ENCODE results near the gene TRANK1.

GRCh38 chr3:36943601-36944000, 1.3 kb downstream of the TRANK1 start:
- TF ChIP-seq POU6F1 (CRISPR knock-in tag; IDR thresholded peaks at IDR 0.05; ENCODE audit: borderline replicate concordance, low read depth) (no peak), CSDC2 (CRISPR knock-in tag; IDR thresholded peaks at IDR 0.05) (no peak), CSRNP3 (CRISPR knock-in tag; IDR thresholded peaks at IDR 0.05) (no peak), ZFP3 (CRISPR knock-in tag; IDR thresholded peaks at IDR 0.05) (no peak), CREB5 (CRISPR knock-in tag; IDR thresholded peaks at IDR 0.05; ENCODE audit: low read depth) (no peak), ARNTL (CRISPR knock-in tag; IDR thresholded peaks at IDR 0.05; ENCODE audit: borderline replicate concordance, low read depth) (no peak)

Measured in SK-N-SH treated with all-trans-retinoic acid at 6 μM for 48 hours (cell line).